Activated CD4-positive, alpha-beta T cell treated with anti-CD3 and anti-CD28 coated beads, Interleukin-2, amount 50 U/mL, for 48 hours (primary cell): ENCODE data around the gene TMC1.
"Not testable (repeated sequence)": the region's sequence is repeated elsewhere in the genome, so short reads cannot be mapped to it uniquely, and the experiment has no call there.

Experiments used
- DNase-seq, 2 experiments: peaks; one replicate each; pipeline ENCODE4 v3.0.0-alpha.2; 2020

Gene TMC1

GRCh38 chr9:72775570-72775969, 254.2 kb downstream of the TMC1 start:
- DNase-seq: no peak

GRCh38 chr9:72779614-72780013, 258.2 kb downstream of the TMC1 start:
- DNase-seq: no peak

GRCh38 chr9:72786948-72787347, 265.5 kb downstream of the TMC1 start:
- no peak for DNase-seq

- DNase-seq: no peak
Measured at GRCh38 chr9:72788966-72789735, 267.7 kb downstream of the TMC1 start.

GRCh38 chr9:72789885-72790284, 268.5 kb downstream of the TMC1 start:
- DNase-seq: no peak

GRCh38 chr9:72790989-72791388, 269.6 kb downstream of the TMC1 start:
- no peak for DNase-seq

GRCh38 chr9:72791436-72791835, 270.0 kb downstream of the TMC1 start:
- no peak for DNase-seq

GRCh38 chr9:72794946-72795345, 273.5 kb downstream of the TMC1 start:
- DNase-seq: no peak

GRCh38 chr9:72800328-72800994, 279.1 kb downstream of the TMC1 start:
- DNase-seq: no peak

GRCh38 chr9:72805238-72805637, 283.8 kb downstream of the TMC1 start:
- DNase-seq: no peak

- DNase-seq: not testable (repeated sequence)
Measured at GRCh38 chr9:72806313-72806809, 285.0 kb downstream of the TMC1 start.

GRCh38 chr9:72807765-72808445, 286.5 kb downstream of the TMC1 start:
- no peak for DNase-seq

GRCh38 chr9:72808446-72808768, 287.0 kb downstream of the TMC1 start:
- DNase-seq: no peak

- DNase-seq: no peak
Measured at GRCh38 chr9:72809586-72809985, 288.2 kb downstream of the TMC1 start.

- no peak for DNase-seq
Measured at GRCh38 chr9:72812559-72813111, 291.2 kb downstream of the TMC1 start.

- DNase-seq: no peak
Measured at GRCh38 chr9:72813544-72813943, 292.1 kb downstream of the TMC1 start.

- no peak for DNase-seq
Measured at GRCh38 chr9:72814083-72814597, 292.7 kb downstream of the TMC1 start.

GRCh38 chr9:72816666-72817065, 295.3 kb downstream of the TMC1 start:
- DNase-seq: no peak

- DNase-seq: no peak
Measured at GRCh38 chr9:72817413-72817812, 296.0 kb downstream of the TMC1 start.

- DNase-seq: no peak
Measured at GRCh38 chr9:72818385-72818784, 297.0 kb downstream of the TMC1 start.

GRCh38 chr9:72823971-72824370, 302.6 kb downstream of the TMC1 start:
- DNase-seq: no peak

- DNase-seq: no peak
Measured at GRCh38 chr9:72826996-72827949, 305.9 kb downstream of the TMC1 start.
